Measurements from ENCODE around the gene NTSR1. TPM values are rescaled to one million over a fixed set of nuclear protein-coding genes. Genes with fewer than 3 reads are reported as not detected.
A peak's percentile ranks its signal among the peaks of the same experiment; 100 is the strongest.

Gene NTSR1
- total RNA-seq, 1 experiment from 2014 or later: 44.1 TPM

- DNase-seq (ENCODE audit: low read depth, low spot score) (no peak), ATAC-seq (no peak)
- no peaks in the 10 kb centered on the region for H3K9me3 ChIP-seq (ENCODE audit: control insufficient read depth, insufficient read depth, low read depth, low read length)
- ChIA-PET POLR2A (interaction anchor here (0.6 kb wide), 1 partner anchor 141 kb away, joined by 3 read pairs; the partner anchor contains the start of gene OGFR), CTCF (interaction anchor here (0.6 kb wide), 1 partner anchor 83 kb away, joined by 3 read pairs; no protein-coding TSS in a partner anchor)
- intact Hi-C loops (cut with micrococcal nuclease; ENCODE audit: unreplicated experiment) (no loop called here), in situ Hi-C loops (cut with HindIII; ENCODE audit: low pct_unique_long_range_greater_than_20kb, low sequenced_read_pairs) (no loop called here)
- 0 out of 2 replicates have a peak, but pooled peaks cover 3% of the 10 kb centered on the region for H3K36me3 ChIP-seq (ENCODE audit: control insufficient read depth, insufficient read depth, low read length)
- TF ChIP-seq SIN3A (IDR thresholded peaks at IDR 0.05; ENCODE audit: borderline replicate concordance, insufficient read depth, low read depth, low read length): no peak
- TF ChIP-seq REST (IDR thresholded peaks at IDR 0.05; ENCODE audit: insufficient read depth in 1 of 2, low read depth in 2 of 2, low read length in 1 of 2): no peak
- no peak for TF ChIP-seq CTCF (IDR thresholded peaks at IDR 0.05)
- no peak for TF ChIP-seq TCF7L2 (IDR thresholded peaks at IDR 0.05; ENCODE audit: low read depth, low read length)
- no peak for TF ChIP-seq POLR2AphosphoS5 (IDR thresholded peaks at IDR 0.05; ENCODE audit: low read depth, low read length)
- H3K27ac ChIP-seq (ENCODE audit: low read length): peak overlapping the region; percentile 65
- no peaks in the 10 kb centered on the region for H3K27me3 ChIP-seq (ENCODE audit: control insufficient read depth, insufficient read depth, low read length)
- H3K4me3 ChIP-seq (ENCODE audit: low read depth in 2 of 2, low read length in 2 of 2): no peak overlapping the region
- TSS peak; percentile 28 for BruUV-seq (replicated peaks)
- H3K4me1 ChIP-seq (ENCODE audit: control insufficient read depth, insufficient read depth, low read length): peaks cover 84% of the 10 kb centered on the region
These were observed 45.3 kb upstream of the NTSR1 start for GRCh38 chr20:62663145-62664018.

- BruUV-seq (replicated peaks): no TSS peak
- TF ChIP-seq REST (IDR thresholded peaks at IDR 0.05; ENCODE audit: insufficient read depth in 1 of 2, low read depth in 2 of 2, low read length in 1 of 2) (no peak), SIN3A (IDR thresholded peaks at IDR 0.05; ENCODE audit: borderline replicate concordance, insufficient read depth, low read depth, low read length) (no peak), POLR2AphosphoS5 (IDR thresholded peaks at IDR 0.05; ENCODE audit: low read depth, low read length) (no peak)
- intact Hi-C loops (cut with micrococcal nuclease; ENCODE audit: unreplicated experiment): no loop called here
- Histone ChIP-seq H3K36me3 (ENCODE audit: control insufficient read depth, insufficient read depth, low read length) (peaks cover 2% of the 10 kb centered on the region; the same call in 1 of the 2 replicates), H3K27me3 (ENCODE audit: control insufficient read depth, insufficient read depth, low read length) (no peaks in the 10 kb centered on the region), H3K27ac (ENCODE audit: low read length) (peak overlapping the region; percentile 65), H3K9me3 (ENCODE audit: control insufficient read depth, insufficient read depth, low read depth, low read length) (no peaks in the 10 kb centered on the region), H3K4me1 (ENCODE audit: control insufficient read depth, insufficient read depth, low read length) (peaks cover 78% of the 10 kb centered on the region), H3K4me3 (ENCODE audit: low read depth in 2 of 2, low read length in 2 of 2) (no peak overlapping the region)
- CTCF ChIA-PET: interaction anchor here (0.6 kb wide), 2 partner anchors 84 to 123 kb away, joined by 3 to 4 read pairs; no protein-coding TSS in a partner anchor
- POLR2A ChIA-PET: no interaction called here
- no peak for ATAC-seq
- in situ Hi-C loops (cut with HindIII; ENCODE audit: low pct_unique_long_range_greater_than_20kb, low sequenced_read_pairs): no loop called here
- DNase-seq (ENCODE audit: low read depth, low spot score): no peak
These were observed 44.3 kb upstream of the NTSR1 start for GRCh38 chr20:62664019-62664971.

Measured in Panc1 (cell line).